Keratinocyte (primary cell): Measurements from ENCODE around the gene TXNRD2. TPM values are rescaled to one million over a fixed set of nuclear protein-coding genes. Genes with fewer than 3 reads are reported as not detected.

Source experiments
- DNase-seq: peaks from one replicate; pipeline ENCODE4 v3.0.0-alpha.2; 2011; ENCODE audit warnings: low read depth, missing footprints, low spot score
- FAIRE-seq: peaks from 2 replicates; lab custom pipeline; 2011; peaks lifted over from hg19 to GRCh38; lab: Jason Lieb, UNC
- H2AFZ ChIP-seq: 2 replicates; pipeline ENCODE4 v1.6.0; 2012; ENCODE audit warnings: low read length, control low read depth, inconsistent platforms; ENCODE audit not compliant: control insufficient read depth
- H3K27ac ChIP-seq: 2 replicates; pipeline ENCODE4 v1.5.1; 2011; ENCODE audit warnings: low read length; ENCODE audit not compliant: control insufficient read depth, insufficient read depth
- H3K27me3 ChIP-seq: 3 replicates; pipeline ENCODE4 v1.6.0; 2011; ENCODE audit warnings: low read length; ENCODE audit not compliant: control insufficient read depth, insufficient read depth; ENCODE audit errors: extremely low read depth
- H3K36me3 ChIP-seq, 2 experiments: 2 replicates in 1 of 2; 3 replicates in 1 of 2; pipeline ENCODE4 v1.5.1; 2011; ENCODE audit warnings: low read length in 2 of 2, mild to moderate bottlenecking in 1 of 2; ENCODE audit not compliant: control insufficient read depth in 2 of 2, insufficient read depth in 2 of 2; ENCODE audit errors: extremely low read depth in 1 of 2
- H3K4me1 ChIP-seq: 3 replicates; pipeline ENCODE4 v1.5.1; 2011; ENCODE audit warnings: low read length; ENCODE audit not compliant: control insufficient read depth, insufficient read depth; ENCODE audit errors: extremely low read depth
- H3K4me2 ChIP-seq: 3 replicates; pipeline ENCODE4 v1.6.0; 2011; ENCODE audit warnings: low read depth, low read length; ENCODE audit not compliant: control insufficient read depth, insufficient read depth; ENCODE audit errors: extremely low read depth
- H3K4me3 ChIP-seq, 3 experiments: fragments of 200-600 bp in 1 of 3; sonication (generic) in 1 of 3; 2 replicates in 2 of 3; 3 replicates in 1 of 3; pipeline ENCODE4 v1.5.1; 2011 to 2016; ENCODE audit warnings: low read length in 3 of 3, mild to moderate bottlenecking in 3 of 3, control low read depth in 2 of 3, inconsistent platforms in 1 of 3, low read depth in 1 of 3, mixed read lengths in 1 of 3, mixed run types in 1 of 3, moderate library complexity in 1 of 3; ENCODE audit not compliant: control insufficient read depth in 2 of 3, insufficient read depth in 2 of 3; ENCODE audit errors: extremely low read depth in 1 of 3
- H3K79me2 ChIP-seq: 2 replicates; pipeline ENCODE4 v1.6.0; 2012; ENCODE audit warnings: low read length; ENCODE audit not compliant: control insufficient read depth, insufficient read depth
- H3K9ac ChIP-seq: 3 replicates; pipeline ENCODE4 v1.6.0; 2011; ENCODE audit warnings: low read length; ENCODE audit not compliant: control insufficient read depth, insufficient read depth; ENCODE audit errors: extremely low read depth
- H3K9me1 ChIP-seq: 3 replicates; pipeline ENCODE4 v1.6.0; 2011; ENCODE audit warnings: low read length; ENCODE audit not compliant: control insufficient read depth, insufficient read depth; ENCODE audit errors: extremely low read depth
- H3K9me3 ChIP-seq: 2 replicates; pipeline ENCODE4 v1.5.1; 2012; ENCODE audit warnings: low read depth, low read length; ENCODE audit not compliant: control insufficient read depth
- H4K20me1 ChIP-seq: 3 replicates; pipeline ENCODE4 v1.6.0; 2011; ENCODE audit warnings: low read length; ENCODE audit not compliant: control insufficient read depth, insufficient read depth; ENCODE audit errors: extremely low read depth
- CTCF ChIP-seq, 3 experiments: IDR thresholded peaks in 1 of 3; conservative IDR thresholded peaks in 1 of 3; optimal IDR thresholded peaks in 1 of 3; 2 replicates in 2 of 3; 3 replicates in 1 of 3; pipeline versions ENCODE3 to v1.5.1; 2011; ENCODE audit warnings: low read length in 3 of 3, mild to moderate bottlenecking in 3 of 3, moderate library complexity in 2 of 3, control low read depth in 1 of 3, inconsistent platforms in 1 of 3; ENCODE audit not compliant: insufficient read depth in 2 of 3; ENCODE audit errors: extremely low read depth in 1 of 3
- EZH2 ChIP-seq: IDR thresholded peaks from one replicate; pipeline ENCODE4 v1.6.1; 2012; ENCODE audit warnings: inconsistent platforms, mild to moderate bottlenecking, low read length, moderate library complexity
- dilution Hi-C: fragments of 300-500 bp; cut with MboI; formaldehyde crosslinking; loops from one replicate; pipeline ENCODE4 v1.7.0; 2020; ENCODE audit warnings: low sequenced_read_pairs; ENCODE audit not compliant: extremely low pct_ligation_motif_present
- polyA plus RNA-seq, 5 experiments: library from polyadenylated mRNA; depleted of rRNA in 3 of 5; stranded (reverse) in 3 of 5; stranded (forward) in 1 of 5; unstranded in 1 of 5; fragments of >200 nt; gene quantifications; 1 replicate in 1 of 5; 2 replicates in 3 of 5; 3 replicates in 1 of 5; pipeline versions ENCODE4 v1.2.1 to v1.2.3, GENCODE V29; 2011 to 2012; ENCODE audit warnings: missing spikeins in 2 of 5, low read depth in 1 of 5, low replicate concordance in 1 of 5

The TXNRD2 gene
- polyA plus RNA-seq, 1 donor (not counting 4 experiments of a cell fraction or from before 2014, with no cell fraction given) = 16.0 TPM

GRCh38 chr22:19864538-19865106 lies 77.0 kb downstream of the TXNRD2 start:
- H3K27ac ChIP-seq = no peak overlapping the region
- TF ChIP-seq CTCF (optimal IDR thresholded peaks at IDR 0.05 in 1 of 3, IDR thresholded peaks at IDR 0.05 in 1 of 3, conservative IDR thresholded peaks at IDR 0.05 in 1 of 3; ENCODE audit: extremely low read depth in 1 of 3, insufficient read depth in 2 of 3, low read length in 3 of 3) = no peak
- no peak for TF ChIP-seq EZH2
- H2AFZ ChIP-seq = no peak overlapping the region
- no peaks in the 10 kb centered on the region for H3K27me3 ChIP-seq
- H3K36me3 ChIP-seq = no peaks in the 10 kb centered on the region
- peaks cover 13% of the 10 kb centered on the region for H3K4me1 ChIP-seq
- no peaks in the 10 kb centered on the region for H4K20me1 ChIP-seq
- FAIRE-seq = no peak
- DNase-seq = no peak
- dilution Hi-C loops = no loop called here
- no peaks in the 10 kb centered on the region for H3K79me2 ChIP-seq
- no peak overlapping the region for H3K9ac ChIP-seq
- no peaks in the 10 kb centered on the region for H3K9me3 ChIP-seq
- H3K4me2 ChIP-seq = no peak overlapping the region
- H3K4me3 ChIP-seq = no peak overlapping the region
- no peaks in the 10 kb centered on the region for H3K9me1 ChIP-seq

- H3K9ac ChIP-seq = no peak overlapping the region
- peaks cover 3% of the 10 kb centered on the region for H3K4me1 ChIP-seq
- H3K9me3 ChIP-seq = no peaks in the 10 kb centered on the region
- H3K79me2 ChIP-seq = no peaks in the 10 kb centered on the region
- H2AFZ ChIP-seq = no peak overlapping the region
- H3K4me2 ChIP-seq = no peak overlapping the region
- dilution Hi-C loops = no loop called here
- FAIRE-seq = no peak
- no peaks in the 10 kb centered on the region for H3K9me1 ChIP-seq
- no peak for DNase-seq
- H4K20me1 ChIP-seq = no peaks in the 10 kb centered on the region
- no peaks in the 10 kb centered on the region for H3K36me3 ChIP-seq
- no peak overlapping the region for H3K27ac ChIP-seq
- H3K4me3 ChIP-seq = no peak overlapping the region
- TF ChIP-seq CTCF (optimal IDR thresholded peaks at IDR 0.05 in 1 of 3, IDR thresholded peaks at IDR 0.05 in 1 of 3, conservative IDR thresholded peaks at IDR 0.05 in 1 of 3; ENCODE audit: extremely low read depth in 1 of 3, insufficient read depth in 2 of 3, low read length in 3 of 3) (no peak), EZH2 (no peak)
- no peaks in the 10 kb centered on the region for H3K27me3 ChIP-seq
Measured at GRCh38 chr22:19863571-19863970, 78.0 kb downstream of the TXNRD2 start.
